ENCODE results near the gene IGF1R.

- TF ChIP-seq, protein P1, sequence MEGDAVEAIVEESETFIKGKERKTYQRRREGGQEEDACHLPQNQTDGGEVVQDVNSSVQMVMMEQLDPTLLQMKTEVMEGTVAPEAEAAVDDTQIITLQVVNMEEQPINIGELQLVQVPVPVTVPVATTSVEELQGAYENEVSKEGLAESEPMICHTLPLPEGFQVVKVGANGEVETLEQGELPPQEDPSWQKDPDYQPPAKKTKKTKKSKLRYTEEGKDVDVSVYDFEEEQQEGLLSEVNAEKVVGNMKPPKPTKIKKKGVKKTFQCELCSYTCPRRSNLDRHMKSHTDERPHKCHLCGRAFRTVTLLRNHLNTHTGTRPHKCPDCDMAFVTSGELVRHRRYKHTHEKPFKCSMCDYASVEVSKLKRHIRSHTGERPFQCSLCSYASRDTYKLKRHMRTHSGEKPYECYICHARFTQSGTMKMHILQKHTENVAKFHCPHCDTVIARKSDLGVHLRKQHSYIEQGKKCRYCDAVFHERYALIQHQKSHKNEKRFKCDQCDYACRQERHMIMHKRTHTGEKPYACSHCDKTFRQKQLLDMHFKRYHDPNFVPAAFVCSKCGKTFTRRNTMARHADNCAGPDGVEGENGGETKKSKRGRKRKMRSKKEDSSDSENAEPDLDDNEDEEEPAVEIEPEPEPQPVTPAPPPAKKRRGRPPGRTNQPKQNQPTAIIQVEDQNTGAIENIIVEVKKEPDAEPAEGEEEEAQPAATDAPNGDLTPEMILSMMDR (conservative IDR thresholded peaks at IDR 0.05 in 1 of 2, IDR thresholded peaks at IDR 0.05 in 1 of 2; ENCODE audit: extremely low read depth in 1 of 2, insufficient read depth in 1 of 2, low read depth in 1 of 2, low read length in 2 of 2): no peak
- no peak for TF ChIP-seq EZH2 (IDR thresholded peaks at IDR 0.05; ENCODE audit: borderline replicate concordance, low read length)
Observed at GRCh38 chr15:98798375-98798893, 150.1 kb downstream of the IGF1R start.

Data from mammary epithelial cell (primary cell).